Nephron progenitor cell (in vitro differentiated cells): Measurements from ENCODE around the gene R3HCC1L.

Experiments used
- DNase-seq: peaks from one replicate; pipeline ENCODE4 v3.0.0; 2021
- H3K27ac Mint-ChIP-seq: 2 replicates; pipeline ENCODE4 v1.8.0; 2021; ENCODE audit warnings: mild to moderate bottlenecking, moderate library complexity, mixed read lengths
- H3K27me3 Mint-ChIP-seq: 2 replicates; pipeline ENCODE4 v1.8.0; 2021; ENCODE audit warnings: mild to moderate bottlenecking, low read depth, mixed read lengths; ENCODE audit not compliant: poor library complexity
- H3K36me3 Mint-ChIP-seq: 2 replicates; pipeline ENCODE4 v1.8.0; 2021; ENCODE audit warnings: low read depth, mixed read lengths
- H3K4me1 Mint-ChIP-seq: 2 replicates; pipeline ENCODE4 v1.8.0; 2021; ENCODE audit warnings: mixed read lengths
- H3K4me3 Mint-ChIP-seq: 2 replicates; pipeline ENCODE4 v1.8.0; 2021; ENCODE audit warnings: mild to moderate bottlenecking, moderate library complexity, mixed read lengths
- H3K9me3 Mint-ChIP-seq: 2 replicates; pipeline ENCODE4 v1.8.0; 2021; ENCODE audit warnings: mild to moderate bottlenecking, moderate library complexity, mixed read lengths
- TF ChIP-seq, protein P1 (sequence below): fragments of 200-600 bp; sonication (generic); IDR thresholded peaks from 2 replicates; pipeline ENCODE4 v1.5.0; 2021; ENCODE audit warnings: antibody characterized with exemption

The R3HCC1L gene

DNA sequence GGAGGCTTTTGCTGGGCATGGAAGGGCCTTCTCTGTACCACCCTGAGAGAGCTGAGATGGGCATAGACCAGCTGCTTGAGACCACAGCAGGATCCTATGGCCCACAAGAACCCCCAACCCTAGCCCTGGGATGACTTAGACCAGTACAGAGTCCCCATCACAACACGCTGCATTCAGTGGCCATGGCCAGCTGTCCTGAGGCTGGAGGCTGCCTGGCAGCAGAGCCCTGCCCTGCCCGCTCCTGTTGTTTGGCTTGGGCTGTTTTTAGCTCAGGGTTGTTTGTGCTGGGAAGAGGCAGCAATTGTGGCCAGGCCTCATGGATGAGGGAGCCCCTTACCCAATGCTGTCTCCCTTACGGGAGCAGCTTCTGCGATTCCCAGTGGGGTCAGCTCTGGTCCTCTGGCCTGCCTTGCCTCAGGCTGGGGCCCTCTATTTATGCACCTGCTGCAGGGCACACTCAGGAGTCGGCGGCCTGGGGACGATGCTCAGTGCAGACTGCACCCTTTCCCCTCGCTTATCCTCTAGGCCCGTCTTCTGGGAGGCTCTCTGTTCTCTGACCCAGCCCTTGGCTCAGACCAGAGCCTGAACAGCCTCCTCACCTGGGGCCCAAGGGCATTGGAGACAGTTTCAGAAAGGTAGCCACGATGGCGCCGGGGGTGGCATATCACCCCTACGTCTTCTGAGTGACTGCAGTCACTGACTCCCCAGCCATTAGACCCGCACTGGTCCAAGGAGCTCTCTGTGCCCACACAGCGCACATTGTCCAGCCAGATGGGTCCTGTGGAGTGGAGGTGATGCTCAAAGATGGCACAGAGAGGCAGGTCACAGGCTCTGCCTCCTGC, 127.2 kb downstream of the R3HCC1L start:
- Mint-ChIP-seq H3K36me3 (no peaks in the 10 kb centered on the region), H3K27ac (no peak overlapping the region), H3K27me3 (no peaks in the 10 kb centered on the region), H3K4me3 (no peak overlapping the region), H3K4me1 (peaks cover 32% of the 10 kb centered on the region), H3K9me3 (no peaks in the 10 kb centered on the region)
- no peak for DNase-seq
- TF ChIP-seq, protein P1, sequence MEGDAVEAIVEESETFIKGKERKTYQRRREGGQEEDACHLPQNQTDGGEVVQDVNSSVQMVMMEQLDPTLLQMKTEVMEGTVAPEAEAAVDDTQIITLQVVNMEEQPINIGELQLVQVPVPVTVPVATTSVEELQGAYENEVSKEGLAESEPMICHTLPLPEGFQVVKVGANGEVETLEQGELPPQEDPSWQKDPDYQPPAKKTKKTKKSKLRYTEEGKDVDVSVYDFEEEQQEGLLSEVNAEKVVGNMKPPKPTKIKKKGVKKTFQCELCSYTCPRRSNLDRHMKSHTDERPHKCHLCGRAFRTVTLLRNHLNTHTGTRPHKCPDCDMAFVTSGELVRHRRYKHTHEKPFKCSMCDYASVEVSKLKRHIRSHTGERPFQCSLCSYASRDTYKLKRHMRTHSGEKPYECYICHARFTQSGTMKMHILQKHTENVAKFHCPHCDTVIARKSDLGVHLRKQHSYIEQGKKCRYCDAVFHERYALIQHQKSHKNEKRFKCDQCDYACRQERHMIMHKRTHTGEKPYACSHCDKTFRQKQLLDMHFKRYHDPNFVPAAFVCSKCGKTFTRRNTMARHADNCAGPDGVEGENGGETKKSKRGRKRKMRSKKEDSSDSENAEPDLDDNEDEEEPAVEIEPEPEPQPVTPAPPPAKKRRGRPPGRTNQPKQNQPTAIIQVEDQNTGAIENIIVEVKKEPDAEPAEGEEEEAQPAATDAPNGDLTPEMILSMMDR: no peak

DNA sequence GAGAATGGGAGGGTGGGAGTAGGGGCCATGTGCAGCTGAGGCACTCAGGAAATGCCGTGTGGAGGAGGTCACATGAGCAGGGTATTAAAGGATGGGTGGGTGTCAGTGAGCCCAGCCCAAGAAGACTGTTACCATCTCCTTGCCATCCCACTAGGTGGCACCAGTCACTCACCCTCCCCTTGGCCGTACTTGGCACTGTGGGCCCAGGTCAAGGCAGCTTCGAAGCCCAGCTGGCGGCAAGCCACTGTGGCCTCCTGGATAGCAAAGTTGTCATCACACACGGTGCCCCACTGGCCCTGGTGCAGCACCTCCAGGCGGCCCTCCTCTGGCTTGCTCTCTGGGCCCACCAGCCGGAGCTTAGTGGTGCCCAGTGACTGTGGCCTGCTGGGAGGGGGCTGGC, 128.1 kb downstream of the R3HCC1L start:
- Mint-ChIP-seq H3K4me1 (peaks cover 42% of the 10 kb centered on the region), H3K36me3 (no peaks in the 10 kb centered on the region), H3K27me3 (no peaks in the 10 kb centered on the region), H3K9me3 (no peaks in the 10 kb centered on the region), H3K27ac (no peak overlapping the region), H3K4me3 (no peak overlapping the region)
- DNase-seq: no peak
- TF ChIP-seq, protein P1: no peak

DNA sequence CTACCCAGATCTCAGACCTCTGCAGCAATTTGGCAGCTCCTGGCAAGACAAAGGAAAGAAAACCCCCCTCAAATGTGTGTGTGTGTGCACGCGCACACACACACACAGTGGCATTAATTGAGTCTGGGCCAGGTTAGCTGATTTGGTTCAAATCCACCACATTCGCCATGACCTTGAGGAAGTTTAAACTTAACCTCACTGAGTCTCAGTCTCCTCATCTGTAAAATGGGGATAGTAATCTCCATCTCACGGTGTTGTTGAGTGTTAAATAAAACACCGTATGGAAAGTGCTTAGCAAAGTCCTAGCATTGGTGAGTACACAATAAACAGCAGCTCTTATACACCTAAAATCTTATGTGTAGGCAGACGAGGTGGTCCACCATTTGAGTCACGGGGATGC, 128.6 kb downstream of the R3HCC1L start:
- H3K4me3 Mint-ChIP-seq: no peak overlapping the region
- H3K27ac Mint-ChIP-seq: no peak overlapping the region
- TF ChIP-seq, protein P1: no peak

DNA sequence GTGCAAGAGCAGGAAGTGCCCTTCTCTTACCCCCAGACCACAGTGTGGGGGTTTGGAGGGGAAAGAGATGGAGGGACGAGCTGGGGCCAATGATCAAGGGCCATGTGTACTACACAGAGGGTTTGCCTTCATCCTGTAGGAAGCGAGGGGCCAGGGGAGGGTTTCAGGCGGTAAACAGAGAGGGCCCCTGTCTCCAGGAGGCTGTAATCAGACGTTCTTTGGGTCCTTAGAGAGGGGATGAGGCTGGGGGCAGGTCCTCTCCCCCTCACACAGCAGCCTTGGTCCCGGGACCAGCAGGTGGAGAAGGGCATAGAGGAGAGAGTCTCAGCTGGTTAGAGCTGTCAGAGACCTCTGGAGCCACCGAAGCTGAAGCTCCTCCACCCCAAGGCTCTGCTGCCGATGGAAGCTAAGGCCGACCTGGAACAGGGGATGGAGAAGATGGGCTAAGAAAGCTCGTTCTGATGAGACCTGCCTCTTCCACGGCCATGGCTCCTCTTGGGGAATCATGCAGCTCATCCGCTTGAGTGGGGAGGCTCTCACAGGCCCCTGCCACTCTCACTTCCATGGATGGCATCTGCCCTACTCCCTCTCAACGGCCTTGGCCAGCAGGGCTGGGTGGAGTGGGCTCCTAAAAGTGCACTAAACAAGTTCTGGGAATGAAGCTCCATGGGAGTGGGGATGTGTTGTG, 130.1 kb downstream of the R3HCC1L start:
- H3K27me3 Mint-ChIP-seq: peaks cover 4% of the 10 kb centered on the region
- H3K36me3 Mint-ChIP-seq: no peaks in the 10 kb centered on the region
- H3K9me3 Mint-ChIP-seq: no peaks in the 10 kb centered on the region
- peaks cover 48% of the 10 kb centered on the region for H3K4me1 Mint-ChIP-seq
- H3K4me3 Mint-ChIP-seq: no peak overlapping the region
- no peak overlapping the region for H3K27ac Mint-ChIP-seq
- TF ChIP-seq, protein P1: no peak
- DNase-seq: no peak

More for the DNA sequence above, 128.6 kb downstream of the R3HCC1L start:
- DNase-seq: no peak
- Mint-ChIP-seq H3K36me3 (no peaks in the 10 kb centered on the region), H3K9me3 (no peaks in the 10 kb centered on the region), H3K27me3 (no peaks in the 10 kb centered on the region), H3K4me1 (peaks cover 45% of the 10 kb centered on the region)

DNA sequence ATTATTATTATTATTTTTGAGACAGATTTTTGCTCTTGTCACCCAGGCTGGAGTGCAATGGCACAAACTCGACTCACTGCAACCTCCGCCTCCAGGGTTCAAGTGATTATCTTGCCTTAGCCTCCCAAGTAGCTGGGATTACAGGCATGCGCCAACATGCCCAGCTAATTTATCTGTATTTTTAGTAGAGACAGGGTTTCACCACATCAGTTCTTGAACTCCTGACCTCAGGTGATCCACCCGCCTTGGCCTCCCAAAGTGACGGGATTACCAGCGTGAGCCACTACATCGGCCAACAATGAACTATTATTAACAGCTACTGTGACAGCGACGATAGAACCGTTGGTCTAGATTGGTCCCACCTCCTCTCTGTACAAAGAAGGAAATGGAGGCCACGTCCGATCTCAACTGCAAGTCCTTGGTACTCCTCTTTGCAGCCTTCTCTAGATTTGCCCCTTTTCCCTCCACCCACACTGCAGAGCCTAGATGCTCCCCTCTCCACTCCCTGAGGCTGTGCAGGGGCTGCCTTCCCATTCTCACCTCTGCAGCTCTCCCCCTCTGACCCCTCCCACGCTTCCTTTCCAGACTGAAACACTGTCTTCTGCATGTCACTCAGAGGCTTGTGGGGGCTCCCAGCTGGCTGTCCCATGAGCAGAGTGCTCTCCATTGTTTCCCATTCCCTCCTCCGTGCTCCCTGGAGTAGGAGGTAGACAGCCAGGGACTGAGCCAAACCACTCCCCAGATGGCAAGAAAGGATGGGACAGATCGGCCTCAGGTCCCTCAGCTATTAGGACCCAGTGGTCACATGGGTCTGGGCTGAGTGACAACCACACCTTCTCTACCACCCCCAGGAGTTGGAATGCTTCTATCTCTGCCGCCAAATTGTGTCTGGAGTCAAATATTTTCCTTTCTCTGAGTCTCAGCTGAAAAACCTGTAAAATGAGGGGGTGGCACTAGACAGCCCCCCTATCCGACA, 131.2 kb downstream of the R3HCC1L start:
- TF ChIP-seq, protein P1: no peak
- DNase-seq: no peak
- Mint-ChIP-seq H3K27me3 (peaks cover 13% of the 10 kb centered on the region), H3K36me3 (no peaks in the 10 kb centered on the region), H3K27ac (peak overlapping the region; percentile 82), H3K9me3 (no peaks in the 10 kb centered on the region), H3K4me1 (peaks cover 49% of the 10 kb centered on the region), H3K4me3 (no peak overlapping the region)
